Activated CD4-positive, alpha-beta T cell treated with anti-CD3 and anti-CD28 coated beads, Interleukin-2, amount 10 ng/mL, durations not matched to agents 7 days and 5 days (primary cell): ENCODE measurements around the gene ANKRD2. TPM values are rescaled to one million over a fixed set of nuclear protein-coding genes. Genes with fewer than 3 reads are reported as not detected.

Source experiments
- CTCF ChIA-PET: fragments of 350-600 bp; sonication (Branson Sonifier 250); formaldehyde crosslinking; loops from one replicate; lab custom pipeline; 2021; ENCODE audit warnings: antibody characterized with exemption; lab: Charles Lee
- POLR2A ChIA-PET: fragments of 350-600 bp; sonication (Branson Sonifier 250); formaldehyde crosslinking; loops from one replicate; lab custom pipeline; 2021; ENCODE audit warnings: antibody characterized with exemption; lab: Charles Lee
- DNase-seq: peaks from one replicate; pipeline ENCODE4 v3.0.0-alpha.2; 2020
- H3K27ac Mint-ChIP-seq: one replicate; pipeline ENCODE4 v1.8.0; 2021; ENCODE audit warnings: mild to moderate bottlenecking, moderate library complexity, mixed read lengths
- H3K27me3 Mint-ChIP-seq: one replicate; pipeline ENCODE4 v1.8.0; 2021; ENCODE audit warnings: mixed read lengths
- H3K36me3 Mint-ChIP-seq: one replicate; pipeline ENCODE4 v1.8.0; 2021; ENCODE audit warnings: low read depth, mixed read lengths
- H3K4me1 Mint-ChIP-seq: one replicate; pipeline ENCODE4 v1.8.0; 2021; ENCODE audit warnings: mixed read lengths
- H3K4me3 Mint-ChIP-seq: one replicate; pipeline ENCODE4 v1.8.0; 2021; ENCODE audit warnings: mild to moderate bottlenecking, moderate library complexity, mixed read lengths
- H3K9me3 Mint-ChIP-seq: one replicate; pipeline ENCODE4 v1.8.0; 2021; ENCODE audit warnings: mixed read lengths
- total RNA-seq, 2 experiments: library from RNA; stranded (reverse); gene quantifications; one replicate each; pipeline ENCODE4 v1.2.3, GENCODE V29; 2021

The ANKRD2 gene
- total RNA-seq, 2 experiments from 2014 or later, result 0.37 TPM; not detected in 1

GRCh38 chr10:97580421-97581367 lies 8.1 kb downstream of the ANKRD2 start:
- Mint-ChIP-seq H3K27ac (no peak overlapping the region), H3K4me3 (no peak overlapping the region), H3K4me1 (no peaks in the 10 kb centered on the region), H3K9me3 (no peaks in the 10 kb centered on the region), H3K27me3 (peaks cover 1% of the 10 kb centered on the region), H3K36me3 (no peaks in the 10 kb centered on the region)
- CTCF ChIA-PET, result interaction anchor here (0.9 to 1.9 kb wide), 2 partner anchors 9 to 78 kb away, joined by 3 to 8 read pairs; no protein-coding TSS in a partner anchor
- no peak for DNase-seq
- POLR2A ChIA-PET, result no interaction called here

- ChIA-PET POLR2A (no interaction called here), CTCF (interaction anchor here (1.4 to 1.9 kb wide), 2 partner anchors 9 to 11 kb away, joined by 6 to 8 read pairs; no protein-coding TSS in a partner anchor)
- no peak for DNase-seq
- Mint-ChIP-seq H3K9me3 (no peaks in the 10 kb centered on the region), H3K27me3 (peaks cover 1% of the 10 kb centered on the region), H3K4me3 (no peak overlapping the region), H3K27ac (no peak overlapping the region), H3K36me3 (no peaks in the 10 kb centered on the region), H3K4me1 (no peaks in the 10 kb centered on the region)
Measured at GRCh38 chr10:97582169-97582568, 9.6 kb downstream of the ANKRD2 start.

- Mint-ChIP-seq H3K27me3 (peaks cover 1% of the 10 kb centered on the region), H3K4me3 (no peak overlapping the region), H3K36me3 (no peaks in the 10 kb centered on the region), H3K27ac (no peak overlapping the region), H3K4me1 (no peaks in the 10 kb centered on the region), H3K9me3 (no peaks in the 10 kb centered on the region)
- DNase-seq, result no peak
- ChIA-PET CTCF (interaction anchor here (1.0 to 1.4 kb wide), 2 partner anchors 8 to 11 kb away, joined by 3 to 5 read pairs; partner anchors contain the start of gene ANKRD2), POLR2A (no interaction called here)
Measured at GRCh38 chr10:97583476-97583875, 10.9 kb downstream of the ANKRD2 start.

- no peak within 1 kb of the TSS for H3K27ac Mint-ChIP-seq
- ChIA-PET CTCF (interaction anchor here (1.0 to 1.5 kb wide), 6 partner anchors 9 to 160 kb away, joined by 3 to 8 read pairs (median 3); partner anchors contain the start of gene ANKRD2), POLR2A (no interaction called here)
- H3K4me1 Mint-ChIP-seq, result no peaks in the 10 kb centered on the region
- DNase-seq, result no peak
- no peaks in the 10 kb centered on the region for H3K36me3 Mint-ChIP-seq
- H3K4me3 Mint-ChIP-seq, result no peak within 1 kb of the TSS
- no peaks in the 10 kb centered on the region for H3K27me3 Mint-ChIP-seq
- no peaks in the 10 kb centered on the region for H3K9me3 Mint-ChIP-seq
Measured at GRCh38 chr10:97584060-97584797, 11.7 kb downstream of the ANKRD2 start, which contains the start of gene HOGA1. TSS of gene HOGA1 (plus strand) at chr10:97584389. CDS start at chr10:97584704, 315 bp downstream.

GRCh38 chr10:97584798-97585438 lies 12.3 kb downstream of the ANKRD2 start:
- POLR2A ChIA-PET, result no interaction called here
- Mint-ChIP-seq H3K4me3 (no peak overlapping the region), H3K27ac (no peak overlapping the region), H3K9me3 (no peaks in the 10 kb centered on the region), H3K36me3 (no peaks in the 10 kb centered on the region), H3K4me1 (peaks cover 2% of the 10 kb centered on the region), H3K27me3 (no peaks in the 10 kb centered on the region)
- DNase-seq, result no peak
- CTCF ChIA-PET, result interaction anchor here (1.0 to 1.5 kb wide), 5 partner anchors 9 to 159 kb away, joined by 3 to 8 read pairs (median 3); no protein-coding TSS in a partner anchor

GRCh38 chr10:97585439-97585811 lies 12.8 kb downstream of the ANKRD2 start:
- Mint-ChIP-seq H3K4me1 (peaks cover 6% of the 10 kb centered on the region), H3K27ac (no peak overlapping the region), H3K9me3 (no peaks in the 10 kb centered on the region), H3K27me3 (no peaks in the 10 kb centered on the region), H3K36me3 (no peaks in the 10 kb centered on the region), H3K4me3 (no peak overlapping the region)
- no peak for DNase-seq
- POLR2A ChIA-PET, result no interaction called here
- CTCF ChIA-PET, result interaction anchor here (1.0 to 1.5 kb wide), 4 partner anchors 8 to 32 kb away, joined by 3 to 8 read pairs (median 4); no protein-coding TSS in a partner anchor

- CTCF ChIA-PET, result interaction anchor here (1.3 kb wide), 1 partner anchor 33 kb away, joined by 4 read pairs; no protein-coding TSS in a partner anchor
- no peaks in the 10 kb centered on the region for H3K36me3 Mint-ChIP-seq
- H3K27ac Mint-ChIP-seq, result no peak overlapping the region
- H3K27me3 Mint-ChIP-seq, result no peaks in the 10 kb centered on the region
- no peak overlapping the region for H3K4me3 Mint-ChIP-seq
- no peaks in the 10 kb centered on the region for H3K9me3 Mint-ChIP-seq
- no peak for DNase-seq
- POLR2A ChIA-PET, result no interaction called here
- peaks cover 8% of the 10 kb centered on the region for H3K4me1 Mint-ChIP-seq
Measured at GRCh38 chr10:97587183-97587582, 14.6 kb downstream of the ANKRD2 start.

GRCh38 chr10:97589479-97589878 lies 16.9 kb downstream of the ANKRD2 start, which contains the start of gene C10orf62:
TSS of gene C10orf62 (plus strand) at chr10:97589721. CDS start at chr10:97589898, 177 bp downstream.
- Mint-ChIP-seq H3K27me3 (no peaks in the 10 kb centered on the region), H3K4me1 (peaks cover 8% of the 10 kb centered on the region), H3K36me3 (no peaks in the 10 kb centered on the region), H3K4me3 (no peak within 1 kb of the TSS), H3K27ac (peak within 1 kb of the TSS; percentile 2), H3K9me3 (no peaks in the 10 kb centered on the region)
- POLR2A ChIA-PET, result no interaction called here
- no peak for DNase-seq
- CTCF ChIA-PET, result interaction anchor here (0.5 to 2.3 kb wide), 4 partner anchors 10 to 34 kb away, joined by 3 to 9 read pairs (median 3); partner anchors contain the start of gene ANKRD2

- Mint-ChIP-seq H3K36me3 (no peaks in the 10 kb centered on the region), H3K27ac (peak overlapping the region; percentile 2), H3K27me3 (no peaks in the 10 kb centered on the region), H3K4me1 (peaks cover 8% of the 10 kb centered on the region), H3K4me3 (no peak overlapping the region), H3K9me3 (no peaks in the 10 kb centered on the region)
- peak; percentile 32 for DNase-seq
- ChIA-PET POLR2A (no interaction called here), CTCF (interaction anchor here (0.6 to 2.3 kb wide), 5 partner anchors 8 to 174 kb away, joined by 3 to 9 read pairs (median 5); partner anchors contain the start of gene ANKRD2)
Measured at GRCh38 chr10:97590082-97590747, 17.6 kb downstream of the ANKRD2 start.

GRCh38 chr10:97590748-97591495 lies 18.3 kb downstream of the ANKRD2 start:
- no peaks in the 10 kb centered on the region for H3K27me3 Mint-ChIP-seq
- no peaks in the 10 kb centered on the region for H3K36me3 Mint-ChIP-seq
- no peak for DNase-seq
- ChIA-PET POLR2A (no interaction called here), CTCF (interaction anchor here (0.6 to 2.3 kb wide), 9 partner anchors 9 to 174 kb away, joined by 3 to 9 read pairs (median 5); partner anchors contain the start of gene ANKRD2)
- no peak overlapping the region for H3K4me3 Mint-ChIP-seq
- no peaks in the 10 kb centered on the region for H3K9me3 Mint-ChIP-seq
- H3K27ac Mint-ChIP-seq, result no peak overlapping the region
- peaks cover 8% of the 10 kb centered on the region for H3K4me1 Mint-ChIP-seq

GRCh38 chr10:97593421-97593820 lies 20.8 kb downstream of the ANKRD2 start:
- H3K36me3 Mint-ChIP-seq, result no peaks in the 10 kb centered on the region
- peaks cover 8% of the 10 kb centered on the region for H3K4me1 Mint-ChIP-seq
- ChIA-PET CTCF (interaction anchor here (1.1 kb wide), 1 partner anchor 9 kb away, joined by 3 read pairs; no protein-coding TSS in a partner anchor), POLR2A (no interaction called here)
- H3K9me3 Mint-ChIP-seq, result no peaks in the 10 kb centered on the region
- no peaks in the 10 kb centered on the region for H3K27me3 Mint-ChIP-seq
- no peak overlapping the region for H3K4me3 Mint-ChIP-seq
- H3K27ac Mint-ChIP-seq, result no peak overlapping the region
- no peak for DNase-seq
